Measurements from ENCODE around the gene KDR. TPM values are rescaled to one million over a fixed set of nuclear protein-coding genes. Genes with fewer than 3 reads are reported as not detected.

KDR gene
- polyA plus RNA-seq, 1 donor from 2014 or later = not detected

GRCh38 chr4:55116450-55116849, 8.9 kb downstream of the KDR start:
- H3K9me3 ChIP-seq (ENCODE audit: low read length) = no peaks in the 10 kb centered on the region

GRCh38 chr4:55111601-55112000, 13.8 kb downstream of the KDR start:
- H3F3A ChIP-seq (ENCODE audit: insufficient read depth, low read length, poor library complexity, severe bottlenecking) = no peaks in the 10 kb centered on the region
- no peaks in the 10 kb centered on the region for H3K79me2 ChIP-seq (replicated peaks; ENCODE audit: insufficient read depth, low read length)
- H3K9me2 ChIP-seq (ENCODE audit: insufficient read depth, low read length) = no peaks in the 10 kb centered on the region
- H3K4me3 ChIP-seq (ENCODE audit: low read length) = no peak overlapping the region
- no peaks in the 10 kb centered on the region for H3K36me3 ChIP-seq (ENCODE audit: insufficient read depth, low read length)
- no peaks in the 10 kb centered on the region for H3K9me3 ChIP-seq (ENCODE audit: low read length)
- no peaks in the 10 kb centered on the region for H4K20me1 ChIP-seq (ENCODE audit: insufficient read depth)
- H3K27ac ChIP-seq (ENCODE audit: low read length) = no peak overlapping the region
- no peak overlapping the region for H2AFZ ChIP-seq (ENCODE audit: low read depth, low read length)
- no peak overlapping the region for H3K4me2 ChIP-seq (ENCODE audit: low read length)
- H3K27me3 ChIP-seq (ENCODE audit: insufficient read depth, low read depth, low read length) = no peaks in the 10 kb centered on the region
- no peak overlapping the region for H3K9ac ChIP-seq (ENCODE audit: low read length)
- TF ChIP-seq EP300 (conservative IDR thresholded peaks at IDR 0.05; ENCODE audit: poor library complexity, severe bottlenecking) (no peak), EZH2 (IDR thresholded peaks at IDR 0.05; ENCODE audit: borderline replicate concordance, insufficient read depth, low read length, poor library complexity, severe bottlenecking) (no peak), SMC3 (conservative IDR thresholded peaks at IDR 0.05; ENCODE audit: poor library complexity) (no peak), MXI1 (conservative IDR thresholded peaks at IDR 0.05; ENCODE audit: poor library complexity, severe bottlenecking) (no peak), CTCF (IDR thresholded peaks at IDR 0.05; ENCODE audit: poor library complexity, severe bottlenecking) (no peak), TAF1 (IDR thresholded peaks at IDR 0.05; ENCODE audit: low read depth) (no peak), RAD21 (conservative IDR thresholded peaks at IDR 0.05) (no peak)

More at GRCh38 chr4:55116450-55116849, 8.9 kb downstream of the KDR start:
- Histone ChIP-seq H3K79me2 (replicated peaks; ENCODE audit: insufficient read depth, low read length) (no peaks in the 10 kb centered on the region), H3K27ac (ENCODE audit: low read length) (no peak overlapping the region), H3K9me2 (ENCODE audit: insufficient read depth, low read length) (no peaks in the 10 kb centered on the region), H3K36me3 (ENCODE audit: insufficient read depth, low read length) (no peaks in the 10 kb centered on the region), H3K27me3 (ENCODE audit: insufficient read depth, low read depth, low read length) (no peaks in the 10 kb centered on the region), H2AFZ (ENCODE audit: low read depth, low read length) (no peak overlapping the region), H3K4me2 (ENCODE audit: low read length) (no peak overlapping the region), H3K9ac (ENCODE audit: low read length) (no peak overlapping the region), H3F3A (ENCODE audit: insufficient read depth, low read length, poor library complexity, severe bottlenecking) (no peaks in the 10 kb centered on the region), H3K4me3 (ENCODE audit: low read length) (no peak overlapping the region), H4K20me1 (ENCODE audit: insufficient read depth) (no peaks in the 10 kb centered on the region)
- TF ChIP-seq EZH2 (IDR thresholded peaks at IDR 0.05; ENCODE audit: borderline replicate concordance, insufficient read depth, low read length, poor library complexity, severe bottlenecking) = no peak
- TF ChIP-seq REST (IDR thresholded peaks at IDR 0.05; ENCODE audit: borderline replicate concordance) = no peak
- no peak for TF ChIP-seq RAD21 (conservative IDR thresholded peaks at IDR 0.05)
- TF ChIP-seq POLR2AphosphoS5 (IDR thresholded peaks at IDR 0.05) = no peak
- TF ChIP-seq SMC3 (conservative IDR thresholded peaks at IDR 0.05; ENCODE audit: poor library complexity) = no peak
- no peak for TF ChIP-seq CTCF (IDR thresholded peaks at IDR 0.05; ENCODE audit: poor library complexity, severe bottlenecking)

Measured in neural cell (in vitro differentiated cells).